ENCODE results near the gene BICRAL. TPM values are rescaled to one million over a fixed set of nuclear protein-coding genes. Genes with fewer than 3 reads are reported as not detected.

The BICRAL gene
- total RNA-seq, 2 donors from 2014 or later, result 12.4 to 15.0 TPM

Other genes starting within 250 kb of the BICRAL start
- 10 to 100 TPM; 28.4 to 39.8 TPM for gene UBR2, start 218.0 kb upstream of the BICRAL start, total RNA-seq
- not detected for gene PRPH2, start 59.5 kb upstream of the BICRAL start, total RNA-seq
- 10 to 100 TPM; 14.2 to 19.5 TPM for gene TBCC, start 35.9 kb upstream of the BICRAL start, total RNA-seq
- gene RPL7L1, start 97.6 kb downstream of the BICRAL start, total RNA-seq, result 100 to 1,000 TPM; 120 to 125 TPM
- gene PTCRA, start 134.0 kb downstream of the BICRAL start, total RNA-seq, result not detected
- gene CNPY3, start 147.4 kb downstream of the BICRAL start, total RNA-seq, result 10 to 100 TPM; 37.9 to 51.6 TPM
- 1 to 10 TPM in 1 of 2 donors, under 1 TPM in 1; 0.54 to 1.0 TPM for gene GNMT, start 178.7 kb downstream of the BICRAL start, total RNA-seq
- gene PEX6, start 197.1 kb downstream of the BICRAL start, total RNA-seq, result 10 to 100 TPM in 1 of 2 donors, 1 to 10 TPM in 1; 7.9 to 13.8 TPM
- gene PPP2R5D, start 202.5 kb downstream of the BICRAL start, total RNA-seq, result 10 to 100 TPM; 53.0 to 96.0 TPM
- gene MEA1, start 231.9 kb downstream of the BICRAL start, total RNA-seq, result 10 to 100 TPM; 79.4 to 83.6 TPM
- 10 to 100 TPM; 67.7 to 74.0 TPM for gene KLHDC3, start 232.2 kb downstream of the BICRAL start, total RNA-seq
- 10 to 100 TPM; 45.6 to 46.9 TPM for gene RRP36, start 239.6 kb downstream of the BICRAL start, total RNA-seq